HG02973 (cell line): Measurements from ENCODE around the gene BTBD9.

Experiments used
- ATAC-seq: cut with Tn5 transposase; IDR thresholded peaks from one replicate; pipeline ENCODE4 v1.9.1; 2021; ENCODE audit warnings: moderate library complexity; ENCODE audit not compliant: unreplicated experiment

BTBD9 gene

GRCh38 chr6:38169221-38169976, 470.3 kb downstream of the BTBD9 start:
- no peak for ATAC-seq

- no peak for ATAC-seq
These were observed 471.0 kb downstream of the BTBD9 start for GRCh38 chr6:38168699-38169098.

DNA sequence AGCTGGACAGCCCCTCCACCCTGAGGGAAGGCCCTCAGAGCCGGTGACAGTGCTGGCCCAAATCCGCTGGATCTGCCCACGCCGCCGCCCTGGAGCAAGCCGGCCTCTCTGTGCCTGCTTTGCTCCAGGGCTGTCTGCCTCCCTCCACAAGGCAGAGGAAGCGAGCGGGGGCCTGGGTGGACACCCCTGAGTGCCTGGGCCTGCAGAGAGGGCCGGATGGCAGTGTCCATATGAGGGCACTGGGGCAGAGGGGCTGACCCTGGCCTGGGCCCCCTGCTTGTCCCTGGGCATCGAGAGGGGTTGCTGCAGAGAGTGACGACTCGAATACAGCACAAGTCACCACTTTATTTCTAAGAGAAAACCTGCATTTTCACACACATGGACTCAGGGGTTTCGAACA, 471.6 kb downstream of the BTBD9 start:
- no peak for ATAC-seq

DNA sequence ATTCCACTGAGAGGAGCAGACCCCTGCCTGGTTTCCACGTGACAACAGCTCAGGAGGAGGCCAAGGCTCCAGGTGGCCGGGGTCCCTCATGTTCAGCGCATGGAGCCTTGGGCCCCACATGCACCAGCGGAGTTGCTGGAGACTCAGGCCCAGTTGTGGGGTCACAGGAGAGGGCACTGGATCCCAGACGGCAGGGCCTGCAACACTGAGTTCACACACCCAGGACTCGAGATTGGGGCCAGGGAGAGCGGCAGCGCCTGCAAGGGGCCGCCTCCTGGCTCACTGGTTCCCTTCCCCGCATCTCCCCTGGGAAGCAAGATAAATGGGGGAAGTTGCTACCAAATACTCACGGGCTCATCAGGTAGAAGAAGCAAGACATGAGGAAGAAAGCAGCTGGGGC, 472.1 kb downstream of the BTBD9 start:
- no peak for ATAC-seq

- ATAC-seq, result no peak
These were observed 473.1 kb downstream of the BTBD9 start for GRCh38 chr6:38166411-38167240.

DNA sequence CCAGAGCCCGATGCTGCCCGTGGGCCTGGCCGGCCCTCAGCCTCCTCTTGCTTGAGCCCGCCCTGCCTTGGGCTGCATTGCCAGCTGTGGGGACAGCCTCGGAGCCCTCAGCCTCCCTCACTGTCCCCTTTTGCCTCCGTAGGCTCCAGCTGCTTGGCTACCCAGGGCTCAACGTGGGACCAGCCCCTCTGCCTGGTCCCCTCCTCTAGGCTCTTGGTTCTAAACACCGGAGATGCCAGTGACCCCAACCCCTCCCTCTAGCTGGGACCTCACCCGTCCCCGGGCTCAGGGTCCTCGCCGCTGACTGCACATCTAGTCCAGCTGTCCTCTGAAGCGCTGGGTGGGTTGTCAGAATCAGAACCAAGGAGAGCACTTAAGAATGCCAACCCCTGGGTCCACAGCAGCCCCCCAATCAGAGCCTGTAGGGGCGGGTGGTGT, 475.0 kb downstream of the BTBD9 start:
- ATAC-seq, result no peak

- ATAC-seq, result no peak
These were observed 475.6 kb downstream of the BTBD9 start for GRCh38 chr6:38164131-38164481.

DNA sequence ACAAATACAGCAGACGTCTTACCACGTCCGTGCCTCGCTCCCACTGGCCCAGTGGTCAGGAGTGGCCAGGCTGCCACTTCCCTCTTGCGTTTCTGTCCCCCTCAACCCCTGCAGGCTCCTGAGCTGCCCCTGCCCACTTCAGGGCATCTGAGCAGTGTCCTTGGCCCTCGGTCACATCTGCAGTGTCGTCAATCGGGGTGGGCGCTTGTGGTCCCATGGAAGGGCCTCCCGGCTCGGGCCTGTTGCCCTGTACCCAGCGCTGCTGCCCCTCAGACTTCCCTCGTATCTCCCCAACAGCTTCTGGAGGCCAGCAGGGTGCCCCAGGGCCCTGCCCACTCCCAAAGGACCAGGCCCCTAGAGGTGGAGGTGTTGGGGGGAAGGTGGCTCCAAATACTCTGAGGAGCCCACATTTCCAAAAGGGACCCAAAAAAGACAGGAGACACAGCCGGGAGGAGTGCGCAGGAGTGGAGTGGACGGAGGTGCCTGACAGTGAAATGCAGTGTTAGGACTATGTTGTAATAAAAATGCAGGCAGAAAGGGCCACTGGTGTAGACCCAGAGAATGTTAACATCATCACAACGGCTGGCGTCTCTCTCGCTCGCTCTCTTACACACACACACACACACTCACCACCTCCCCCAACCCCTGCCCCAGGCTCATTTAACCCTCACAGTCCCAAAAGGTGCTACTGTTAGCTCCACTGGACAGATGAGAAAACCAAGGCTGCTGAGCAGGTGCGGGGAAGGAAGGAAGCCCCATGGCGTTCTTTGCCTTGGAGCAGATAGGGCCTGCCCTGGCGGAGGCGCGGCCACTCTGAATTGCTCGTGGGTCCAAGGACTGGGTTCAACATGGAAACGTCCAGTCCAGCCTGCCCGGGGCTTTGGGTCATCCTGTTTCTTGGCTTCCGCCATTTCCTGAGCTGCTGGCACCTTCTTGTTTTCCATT, 476.3 kb downstream of the BTBD9 start:
- no peak for ATAC-seq

GRCh38 chr6:38162493-38163185, 477.1 kb downstream of the BTBD9 start:
- ATAC-seq, result no peak

DNA sequence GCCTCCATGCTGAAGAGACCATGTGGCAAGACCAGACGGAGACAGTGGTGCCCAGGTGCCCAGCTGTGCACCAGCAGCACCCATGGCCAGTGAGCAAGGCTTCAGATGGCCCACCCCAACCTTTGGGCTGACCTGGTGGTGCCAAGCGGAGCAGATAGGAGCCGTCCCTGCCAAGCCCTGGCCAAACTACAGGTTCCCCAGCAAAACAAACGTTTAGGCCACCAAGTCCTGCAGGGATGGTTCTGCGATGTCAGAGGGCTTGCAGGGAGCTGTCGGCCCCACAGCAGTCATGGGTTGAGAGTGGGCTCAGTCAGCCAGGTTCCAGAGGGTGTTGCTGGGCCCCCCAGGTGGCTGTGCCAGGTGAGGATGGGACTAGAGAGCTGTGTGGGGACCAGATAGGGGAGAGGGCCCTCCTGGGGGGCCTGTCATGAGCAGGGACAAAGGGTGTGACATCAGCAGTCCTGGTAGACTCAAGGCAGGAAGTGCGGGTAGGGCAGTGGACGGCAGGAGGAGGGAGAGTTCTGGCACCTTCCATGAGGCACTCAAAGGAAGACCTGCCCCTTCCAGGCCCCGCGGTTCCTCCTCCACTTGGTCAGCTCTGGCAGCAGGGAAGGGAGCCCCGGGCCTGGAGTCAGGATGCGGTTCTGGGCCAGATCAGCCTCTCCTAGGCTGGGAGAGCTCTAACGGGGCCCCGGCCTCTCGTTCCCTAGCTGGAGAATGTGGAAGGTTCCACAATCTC, 477.8 kb downstream of the BTBD9 start:
- no peak for ATAC-seq

- no peak for ATAC-seq
These were observed 478.4 kb downstream of the BTBD9 start for GRCh38 chr6:38161331-38161730.

- no peak for ATAC-seq
These were observed 478.9 kb downstream of the BTBD9 start for GRCh38 chr6:38160831-38161230.

DNA sequence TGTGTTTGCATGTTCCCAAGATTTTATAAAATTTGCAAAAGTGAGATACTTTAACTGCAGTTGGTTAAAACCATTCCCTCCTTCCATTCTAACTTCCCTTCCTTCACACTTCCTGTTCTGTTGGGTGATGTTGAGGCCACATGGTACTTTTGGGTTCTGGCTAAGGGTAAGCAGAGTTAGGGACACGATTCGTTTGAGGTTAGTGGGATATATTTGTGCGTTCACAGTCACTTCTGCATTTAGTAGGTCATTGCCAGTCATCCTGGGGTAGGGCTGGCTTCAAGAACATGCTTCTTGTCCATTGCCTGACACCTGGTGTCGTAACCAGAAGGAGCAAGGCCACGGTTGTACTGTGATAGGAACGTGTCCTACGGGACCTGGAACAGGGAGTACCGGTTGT, 480.1 kb downstream of the BTBD9 start:
- ATAC-seq, result no peak

GRCh38 chr6:38158762-38159350, 480.9 kb downstream of the BTBD9 start:
- no peak for ATAC-seq

GRCh38 chr6:38157905-38158304, 481.8 kb downstream of the BTBD9 start:
- no peak for ATAC-seq

DNA sequence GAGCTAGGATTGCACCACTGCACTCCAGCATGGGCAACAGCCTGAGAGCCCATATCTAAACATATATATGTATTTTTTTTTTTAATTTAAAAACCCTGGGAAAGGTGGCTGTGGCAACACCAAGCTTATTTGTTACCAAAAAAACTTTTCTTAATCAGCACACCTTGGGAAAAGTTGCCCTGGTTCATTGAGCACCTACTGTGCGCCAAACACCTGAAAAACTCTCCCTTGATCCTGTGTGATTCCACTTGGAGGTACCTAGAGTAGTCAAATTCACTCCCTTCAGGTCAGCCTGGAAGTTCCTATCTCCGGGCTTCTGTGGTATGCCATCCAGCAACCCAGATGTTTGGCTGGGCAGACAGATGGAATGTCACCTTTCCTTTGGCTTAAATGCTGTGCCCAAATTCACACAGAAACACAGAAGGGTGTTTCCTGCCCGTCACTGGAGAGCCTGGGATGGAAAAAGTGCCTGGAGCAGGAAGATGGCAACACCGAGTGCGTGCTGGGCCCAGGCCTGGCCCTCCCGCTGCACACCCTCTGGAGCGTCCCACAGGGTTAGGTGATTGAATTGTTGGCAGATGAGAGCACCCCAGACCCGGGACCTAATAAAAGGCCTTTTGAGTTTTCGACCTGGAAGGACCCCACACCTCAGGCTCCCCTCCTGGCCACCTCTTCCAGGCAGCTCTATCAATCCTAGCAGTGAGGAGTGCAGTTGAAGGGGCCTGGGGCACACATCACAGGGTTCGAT, 482.7 kb downstream of the BTBD9 start:
- no peak for ATAC-seq

DNA sequence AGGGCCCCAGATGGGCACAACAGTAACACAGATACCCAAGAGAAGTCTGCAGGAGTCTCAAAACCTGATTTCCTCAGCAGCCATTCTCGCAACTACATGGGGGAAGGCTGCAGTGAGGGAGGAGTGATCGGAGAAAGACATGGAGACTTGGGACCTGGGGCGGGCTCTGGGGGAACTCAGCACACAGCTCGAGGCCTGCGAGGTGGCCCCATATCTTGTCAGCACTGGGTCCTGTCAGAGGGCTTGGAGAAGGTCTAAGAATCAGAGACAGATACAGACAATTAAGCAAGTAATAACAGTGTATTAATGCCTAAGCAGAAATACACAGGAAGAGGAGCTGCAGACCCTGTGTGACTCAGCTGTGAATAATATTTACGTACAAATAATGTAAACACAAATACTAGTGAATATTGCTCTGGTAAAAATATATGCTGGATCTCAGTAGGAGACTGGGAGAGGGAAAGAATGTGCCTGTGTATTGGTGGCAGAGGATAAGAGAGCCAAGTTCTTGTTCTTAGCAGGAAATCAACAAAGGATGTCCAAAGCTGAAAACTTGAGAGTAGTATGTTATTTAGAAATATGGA, 484.0 kb downstream of the BTBD9 start:
- no peak for ATAC-seq

DNA sequence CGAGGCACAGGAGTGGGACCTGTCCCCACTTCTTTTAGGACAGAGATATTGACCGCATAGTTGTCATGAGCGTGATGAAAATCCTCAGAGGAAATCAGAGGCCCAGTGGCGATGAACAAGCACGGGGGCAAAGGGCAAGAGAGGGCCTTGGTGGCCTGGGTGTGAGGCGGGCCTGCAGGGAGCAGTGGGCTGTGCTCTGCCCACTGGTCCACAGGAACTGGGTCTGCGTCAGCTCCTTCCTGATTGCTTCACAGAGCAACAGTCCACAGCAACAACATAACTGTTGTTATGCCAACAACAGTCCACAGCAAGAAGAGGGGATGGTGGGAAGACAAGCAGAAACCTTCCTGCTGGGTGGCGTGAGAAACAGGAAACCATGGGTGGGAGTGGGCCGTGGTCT, 484.6 kb downstream of the BTBD9 start:
- ATAC-seq, result no peak

DNA sequence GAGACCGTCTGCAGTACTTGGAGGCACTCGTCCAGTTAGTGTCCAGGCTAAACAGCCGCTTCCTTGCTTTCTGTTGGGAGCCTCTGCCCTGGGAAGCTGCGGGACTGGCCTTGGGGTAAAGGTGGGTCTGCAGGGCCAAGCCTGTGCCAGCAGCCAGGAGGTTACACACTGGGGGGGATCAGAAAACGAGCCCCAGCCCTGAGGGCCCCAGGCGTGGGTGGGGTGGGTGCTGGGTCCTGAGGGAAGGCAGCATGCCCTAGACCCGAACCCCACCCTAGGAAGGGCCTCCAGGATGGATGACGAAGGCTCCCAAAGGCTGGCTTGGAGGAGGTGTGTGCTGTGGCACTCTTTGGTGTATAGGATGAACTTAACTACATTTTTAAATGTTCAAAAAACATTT, 485.0 kb downstream of the BTBD9 start:
- ATAC-seq, result no peak
